IMR-90 (cell line): Measurements from ENCODE around the gene HSFX2.
"Not testable (repeated sequence)": the region's sequence is repeated elsewhere in the genome, so short reads cannot be mapped to it uniquely, and the experiment has no call there.

Experiments used
- BHLHE40 ChIP-seq: fragments of 150-350 bp; IDR thresholded peaks from 2 replicates; pipeline ENCODE4 v1.6.1; 2016; ENCODE audit warnings: mild to moderate bottlenecking, low read depth, low read length
- CEBPB ChIP-seq: IDR thresholded peaks from 2 replicates; pipeline ENCODE4 v1.6.1; 2012; ENCODE audit warnings: low read depth, low read length, improper control_type of control experiment
- CHD1 ChIP-seq: IDR thresholded peaks from 2 replicates; pipeline ENCODE4 v1.6.1; 2012; ENCODE audit warnings: low read depth, low read length, improper control_type of control experiment
- CTCF ChIP-seq: conservative IDR thresholded peaks from 2 replicates; pipeline ENCODE4 v1.5.1; 2012; ENCODE audit warnings: mild to moderate bottlenecking, low read depth, low read length, improper control_type of control experiment
- ELK1 ChIP-seq: fragments of 150-350 bp; IDR thresholded peaks from 2 replicates; pipeline ENCODE4 v1.6.1; 2016; ENCODE audit warnings: low read depth, mild to moderate bottlenecking, low read length, moderate library complexity, borderline replicate concordance
- MAFK ChIP-seq: IDR thresholded peaks from 2 replicates; pipeline ENCODE4 v1.6.1; 2012; ENCODE audit warnings: low read depth, low read length, improper control_type of control experiment
- MAZ ChIP-seq: IDR thresholded peaks from 2 replicates; pipeline ENCODE4 v1.6.1; 2012; ENCODE audit warnings: low read depth, mild to moderate bottlenecking, low read length, improper control_type of control experiment, moderate library complexity, borderline replicate concordance
- MXI1 ChIP-seq: IDR thresholded peaks from 2 replicates; pipeline ENCODE4 v1.6.1; 2012; ENCODE audit warnings: low read depth, mild to moderate bottlenecking, low read length, moderate library complexity, borderline replicate concordance
- POLR2A ChIP-seq: IDR thresholded peaks from 2 replicates; pipeline ENCODE4 v1.6.1; 2012; ENCODE audit warnings: mild to moderate bottlenecking, low read depth, low read length
- RCOR1 ChIP-seq: IDR thresholded peaks from 2 replicates; pipeline ENCODE4 v1.6.1; 2012; ENCODE audit warnings: mild to moderate bottlenecking, low read length, improper control_type of control experiment; ENCODE audit not compliant: insufficient replicate concordance
- RFX5 ChIP-seq: IDR thresholded peaks from 2 replicates; pipeline ENCODE4 v1.8.0; 2012; ENCODE audit warnings: low read depth, mild to moderate bottlenecking, low read length, moderate library complexity
- USF2 ChIP-seq: fragments of 150-350 bp; IDR thresholded peaks from 2 replicates; pipeline ENCODE4 v1.6.1; 2017; ENCODE audit warnings: mild to moderate bottlenecking, antibody characterized with exemption, low read length, low read depth

- not testable (repeated sequence) for TF ChIP-seq CTCF, MXI1, CHD1, POLR2A, MAFK, RCOR1, USF2, MAZ, ELK1, CEBPB, BHLHE40, RFX5
Observed at GRCh38 chrX:149598603-149599002, 3.5 kb upstream of the HSFX2 start.
